ENCODE results near the gene NRIP1. TPM values are rescaled to one million over a fixed set of nuclear protein-coding genes. Genes with fewer than 3 reads are reported as not detected.

Gene NRIP1
- total RNA-seq, 1 experiment from 2014 or later = 45.4 TPM

- DNase-seq (ENCODE audit: low read depth) = no peak
- in situ Hi-C loops (cut with HindIII; ENCODE audit: low pct_unique_long_range_greater_than_20kb, low sequenced_read_pairs) = no loop called here
Measured at GRCh38 chr21:15018382-15018781, 46.4 kb downstream of the NRIP1 start.

GRCh38 chr21:15015622-15016471 is 49.0 kb downstream of the NRIP1 start:
- DNase-seq (ENCODE audit: low read depth) = no peak
- in situ Hi-C loops (cut with HindIII; ENCODE audit: low pct_unique_long_range_greater_than_20kb, low sequenced_read_pairs) = no loop called here

GRCh38 chr21:15014221-15014620 is 50.6 kb downstream of the NRIP1 start:
- DNase-seq (ENCODE audit: low read depth) = no peak
- in situ Hi-C loops (cut with HindIII; ENCODE audit: low pct_unique_long_range_greater_than_20kb, low sequenced_read_pairs) = no loop called here

GRCh38 chr21:15011967-15012366 is 52.8 kb downstream of the NRIP1 start:
- in situ Hi-C loops (cut with HindIII; ENCODE audit: low pct_unique_long_range_greater_than_20kb, low sequenced_read_pairs) = no loop called here
- no peak for DNase-seq (ENCODE audit: low read depth)

GRCh38 chr21:15010645-15011044 is 54.2 kb downstream of the NRIP1 start:
- in situ Hi-C loops (cut with HindIII; ENCODE audit: low pct_unique_long_range_greater_than_20kb, low sequenced_read_pairs) = no loop called here
- no peak for DNase-seq (ENCODE audit: low read depth)

- in situ Hi-C loops (cut with HindIII; ENCODE audit: low pct_unique_long_range_greater_than_20kb, low sequenced_read_pairs) = no loop called here
- DNase-seq (ENCODE audit: low read depth) = no peak
Measured at GRCh38 chr21:15009837-15010363, 54.9 kb downstream of the NRIP1 start.

- no peak for DNase-seq (ENCODE audit: low read depth)
- in situ Hi-C loops (cut with HindIII; ENCODE audit: low pct_unique_long_range_greater_than_20kb, low sequenced_read_pairs) = no loop called here
Measured at GRCh38 chr21:15007716-15008296, 57.0 kb downstream of the NRIP1 start.

GRCh38 chr21:15006594-15007230 is 58.1 kb downstream of the NRIP1 start:
- DNase-seq (ENCODE audit: low read depth) = no peak
- in situ Hi-C loops (cut with HindIII; ENCODE audit: low pct_unique_long_range_greater_than_20kb, low sequenced_read_pairs) = no loop called here

- in situ Hi-C loops (cut with HindIII; ENCODE audit: low pct_unique_long_range_greater_than_20kb, low sequenced_read_pairs) = no loop called here
- DNase-seq (ENCODE audit: low read depth) = no peak
Measured at GRCh38 chr21:15005391-15005790, 59.4 kb downstream of the NRIP1 start.

GRCh38 chr21:15004721-15005370 is 60.0 kb downstream of the NRIP1 start:
- in situ Hi-C loops (cut with HindIII; ENCODE audit: low pct_unique_long_range_greater_than_20kb, low sequenced_read_pairs) = no loop called here
- no peak for DNase-seq (ENCODE audit: low read depth)

- in situ Hi-C loops (cut with HindIII; ENCODE audit: low pct_unique_long_range_greater_than_20kb, low sequenced_read_pairs) = no loop called here
- peak; percentile 31 for DNase-seq (ENCODE audit: low read depth)
Measured at GRCh38 chr21:15003463-15004135, 61.2 kb downstream of the NRIP1 start.

GRCh38 chr21:15001857-15002606 is 62.8 kb downstream of the NRIP1 start:
- in situ Hi-C loops (cut with HindIII; ENCODE audit: low pct_unique_long_range_greater_than_20kb, low sequenced_read_pairs) = no loop called here
- peak; percentile 42 for DNase-seq (ENCODE audit: low read depth)

- in situ Hi-C loops (cut with HindIII; ENCODE audit: low pct_unique_long_range_greater_than_20kb, low sequenced_read_pairs) = no loop called here
Measured at GRCh38 chr21:15001113-15001512, 63.7 kb downstream of the NRIP1 start.

GRCh38 chr21:15000081-15000480 is 64.7 kb downstream of the NRIP1 start:
- peak; percentile 86 for DNase-seq (ENCODE audit: low read depth)
- in situ Hi-C loops (cut with HindIII; ENCODE audit: low pct_unique_long_range_greater_than_20kb, low sequenced_read_pairs) = no loop called here

More at GRCh38 chr21:15001113-15001512, 63.7 kb downstream of the NRIP1 start:
- DNase-seq (ENCODE audit: low read depth) = peak; percentile 38

GRCh38 chr21:14998784-14999183 is 66.0 kb downstream of the NRIP1 start:
- DNase-seq (ENCODE audit: low read depth) = no peak
- in situ Hi-C loops (cut with HindIII; ENCODE audit: low pct_unique_long_range_greater_than_20kb, low sequenced_read_pairs) = no loop called here

GRCh38 chr21:14998336-14998735 is 66.5 kb downstream of the NRIP1 start:
- in situ Hi-C loops (cut with HindIII; ENCODE audit: low pct_unique_long_range_greater_than_20kb, low sequenced_read_pairs) = no loop called here

GRCh38 chr21:14995695-14996490 is 68.9 kb downstream of the NRIP1 start:
- in situ Hi-C loops (cut with HindIII; ENCODE audit: low pct_unique_long_range_greater_than_20kb, low sequenced_read_pairs) = no loop called here
- peak; percentile 75 for DNase-seq (ENCODE audit: low read depth)

More at GRCh38 chr21:14998336-14998735, 66.5 kb downstream of the NRIP1 start:
- DNase-seq (ENCODE audit: low read depth) = no peak

All from Caki2 (cell line).